GM18517 (cell line): ENCODE measurements around the gene RTN4.
A peak's percentile ranks its signal among the peaks of the same experiment; 100 is the strongest.
"Not testable (repeated sequence)": the region's sequence is repeated elsewhere in the genome, so short reads cannot be mapped to it uniquely, and the experiment has no call there.

ENCODE experiments used
- ATAC-seq: cut with Tn5 transposase; IDR thresholded peaks from one replicate; pipeline ENCODE4 v1.9.1; 2021; ENCODE audit warnings: mild to moderate bottlenecking, moderate library complexity; ENCODE audit not compliant: unreplicated experiment

RTN4 gene

GRCh38 chr2:55050100-55050994 lies at the start of gene RTN4:
Gene RTN4, minus strand, starts transcription at chr2:55050451. Its CDS starts 151 bp downstream, at chr2:55050300.
- ATAC-seq, result peak; percentile 79

GRCh38 chr2:55099493-55099877 lies 49.2 kb upstream of the RTN4 start:
- no peak for ATAC-seq

DNA sequence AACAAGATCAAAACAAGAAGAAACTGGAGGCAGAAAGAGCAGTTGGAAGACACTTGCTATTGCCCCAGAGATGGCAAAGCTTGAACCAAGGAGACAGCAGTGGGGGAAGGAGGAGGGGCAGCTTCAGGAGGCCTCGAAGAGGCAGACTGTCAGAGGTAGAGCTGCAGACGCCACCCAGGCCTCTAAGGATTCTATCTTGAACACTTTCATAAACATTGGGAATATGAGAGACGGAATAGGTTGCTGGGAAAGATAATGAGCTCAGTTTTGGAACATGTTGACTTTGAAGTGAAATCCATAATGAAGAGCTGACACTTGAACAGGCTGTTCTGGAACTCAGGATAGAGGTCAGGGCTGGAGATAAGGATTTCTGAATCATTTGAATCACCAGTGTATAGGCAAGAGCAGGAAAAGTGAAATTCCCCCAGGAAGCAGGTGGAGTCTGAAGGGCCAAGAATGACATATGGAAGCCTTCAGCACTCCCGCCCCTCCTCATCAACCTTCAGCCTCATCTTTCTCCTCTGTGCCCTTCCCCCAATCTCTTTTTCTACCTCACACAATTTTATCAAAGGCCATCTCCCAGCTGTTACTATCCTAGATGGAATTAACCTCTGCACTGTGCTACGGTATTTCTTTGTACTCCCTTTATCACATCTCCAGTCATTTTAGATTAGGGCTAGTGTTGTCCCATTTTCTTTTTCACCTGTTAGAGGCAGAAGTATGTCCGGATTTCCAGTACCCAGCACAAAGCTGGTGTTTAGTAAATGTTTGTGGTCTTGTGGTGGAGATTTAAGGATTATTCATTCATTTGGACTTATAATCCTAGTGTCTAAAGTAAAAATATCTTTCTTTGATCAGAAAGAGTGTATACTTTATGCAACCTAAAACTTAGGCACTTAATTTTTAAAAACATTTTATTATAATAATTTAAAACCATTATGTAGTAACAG lies 47.5 kb upstream of the RTN4 start:
- ATAC-seq, result no peak

DNA sequence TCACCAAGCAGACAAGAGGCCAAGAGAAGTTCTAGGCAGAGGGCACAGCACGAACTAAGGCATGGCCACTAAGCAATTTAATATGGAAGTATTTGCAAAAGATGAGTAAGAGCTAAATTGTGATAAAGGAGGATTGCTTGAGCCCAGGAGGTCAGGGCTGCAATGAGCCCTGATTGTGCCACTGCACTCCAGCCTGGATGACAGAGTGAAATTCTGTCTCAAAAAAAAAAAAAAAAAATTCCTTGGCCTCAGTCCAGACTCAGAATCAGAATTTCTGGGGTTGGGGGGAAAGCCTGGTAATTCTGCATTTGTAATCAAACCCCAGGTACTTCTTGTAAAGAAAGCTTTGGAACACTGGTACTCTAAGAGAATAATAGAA lies 46.8 kb upstream of the RTN4 start:
- ATAC-seq, result no peak

- ATAC-seq, result no peak
These were observed 46.3 kb upstream of the RTN4 start for GRCh38 chr2:55096586-55096985.

DNA sequence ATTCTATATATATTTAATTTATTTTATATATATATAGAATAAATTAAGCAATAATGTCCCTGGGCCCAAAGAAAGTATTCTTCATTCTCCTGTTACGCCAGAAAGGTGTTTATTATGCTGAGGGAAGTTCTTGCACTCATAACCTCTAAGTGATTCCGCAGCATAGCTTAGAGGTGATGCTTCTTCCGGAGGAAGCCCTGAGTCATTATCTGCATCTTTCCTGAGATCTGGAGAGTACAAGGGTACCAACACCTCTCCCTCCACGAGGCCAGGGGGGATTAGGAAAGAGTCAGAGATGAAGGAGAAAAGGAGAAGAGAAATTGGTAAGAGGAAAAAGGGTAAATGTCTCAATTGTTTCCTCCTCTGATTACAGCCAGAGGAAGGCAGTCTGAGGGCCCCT lies 43.1 kb upstream of the RTN4 start:
- ATAC-seq, result no peak

- ATAC-seq, result no peak
These were observed 42.2 kb upstream of the RTN4 start for GRCh38 chr2:55092439-55092838.

GRCh38 chr2:55091681-55092080 lies 41.4 kb upstream of the RTN4 start:
- ATAC-seq, result not testable (repeated sequence)

- no peak for ATAC-seq
These were observed 40.5 kb upstream of the RTN4 start for GRCh38 chr2:55090702-55091101.

DNA sequence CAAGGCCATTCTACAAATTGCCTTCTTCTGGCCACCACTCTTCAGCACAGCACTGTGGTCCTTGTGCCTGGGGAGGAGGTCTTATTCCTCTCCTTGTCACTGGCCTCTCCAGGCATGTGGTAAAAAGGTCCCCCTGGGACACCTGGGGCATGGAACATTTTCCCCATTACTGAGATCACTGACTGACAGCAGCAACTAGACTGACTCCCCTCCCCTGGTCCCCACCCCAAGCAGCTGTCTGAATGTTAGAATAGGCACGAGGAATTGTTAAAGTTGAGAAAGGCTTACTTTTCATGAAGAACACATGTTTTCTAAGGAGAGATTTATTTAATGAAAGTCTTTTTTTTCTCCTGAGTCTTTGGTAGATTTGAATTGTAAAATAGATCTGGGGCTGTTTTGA lies 39.5 kb upstream of the RTN4 start:
- no peak for ATAC-seq

DNA sequence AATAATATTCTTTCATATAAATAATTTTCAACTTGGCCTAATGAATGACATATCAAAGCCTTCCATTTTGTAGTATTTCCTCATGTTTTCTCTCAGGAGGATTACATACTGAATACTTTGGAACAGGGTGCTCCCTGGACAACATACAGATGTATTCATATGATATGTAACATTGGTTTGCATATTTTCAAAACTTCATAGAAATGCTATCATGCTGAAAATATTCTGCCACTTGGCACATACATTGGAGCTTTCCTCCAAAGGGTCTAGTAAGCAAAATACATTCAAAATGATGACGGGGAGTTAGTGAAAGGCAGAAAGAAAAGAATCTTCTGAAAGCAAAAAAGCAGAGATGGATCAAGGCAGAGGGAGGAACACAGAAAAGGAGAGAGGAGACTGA lies 38.1 kb upstream of the RTN4 start:
- ATAC-seq, result no peak

- no peak for ATAC-seq
These were observed 37.7 kb upstream of the RTN4 start for GRCh38 chr2:55087936-55088335.

- no peak for ATAC-seq
These were observed 37.2 kb upstream of the RTN4 start for GRCh38 chr2:55087501-55087900.

DNA sequence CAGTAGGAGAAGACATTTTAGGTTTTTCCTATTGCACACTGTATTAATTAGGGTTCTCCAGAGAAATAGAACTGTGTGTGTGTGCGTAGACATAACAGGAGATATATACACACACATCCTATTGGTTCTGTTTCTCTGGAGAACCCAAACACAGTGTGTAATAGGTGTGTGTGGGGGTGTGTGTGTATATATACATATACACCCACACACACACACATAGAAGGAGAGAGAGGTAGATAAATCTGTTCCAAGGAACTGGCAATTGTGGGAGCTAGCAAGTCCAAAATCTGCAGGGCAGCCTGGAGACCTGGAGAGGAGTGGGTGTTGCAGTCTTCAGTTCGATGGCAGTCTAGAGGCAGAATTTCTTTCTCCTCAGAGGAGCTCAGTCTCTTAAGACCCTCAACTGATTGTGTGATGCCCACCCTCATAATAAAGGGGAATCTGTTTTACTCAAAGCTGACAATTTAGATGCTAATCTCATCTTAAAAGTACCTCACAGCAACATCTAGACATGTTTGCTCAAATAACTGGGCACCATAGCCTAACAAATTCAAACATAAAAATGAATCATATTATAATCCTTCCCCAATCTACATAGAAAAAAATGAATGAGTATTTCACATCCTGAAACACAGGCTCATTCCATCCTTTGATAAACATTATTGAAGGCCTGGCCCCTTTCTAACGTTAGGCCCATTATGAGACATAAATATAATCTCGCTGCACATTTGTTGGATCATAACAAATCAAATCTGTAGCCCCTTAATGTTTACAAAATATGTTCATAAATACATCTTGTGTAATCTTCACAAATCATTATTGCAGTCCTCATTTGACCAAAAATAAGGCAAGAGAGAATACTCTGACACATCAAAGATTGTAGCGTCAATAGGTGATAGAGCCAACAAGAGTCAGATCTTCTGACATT lies 35.1 kb upstream of the RTN4 start:
- ATAC-seq, result no peak

DNA sequence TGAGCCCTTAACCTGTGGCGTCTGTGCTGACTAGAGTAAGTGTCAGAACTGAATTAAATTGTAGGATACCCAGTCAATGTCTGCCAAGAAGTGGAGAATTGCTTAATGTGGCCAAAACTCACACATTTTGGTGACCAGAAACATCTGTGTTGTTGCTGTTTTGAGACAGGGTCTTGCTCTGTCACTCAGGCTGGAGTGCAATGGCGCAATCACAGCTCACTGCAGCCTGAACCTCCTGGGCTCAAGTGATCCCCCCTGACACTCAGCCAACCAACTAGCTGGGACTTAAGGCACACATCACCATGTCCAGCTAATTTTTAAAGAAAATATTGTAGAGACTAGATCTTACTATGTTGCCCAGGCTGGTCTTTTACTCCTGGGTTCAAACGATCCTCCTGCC lies 34.4 kb upstream of the RTN4 start:
- no peak for ATAC-seq

- ATAC-seq, result no peak
These were observed 30.0 kb upstream of the RTN4 start for GRCh38 chr2:55080204-55080738.

- no peak for ATAC-seq
These were observed 28.7 kb upstream of the RTN4 start for GRCh38 chr2:55078956-55079355.

GRCh38 chr2:55076721-55077120 lies 26.5 kb upstream of the RTN4 start:
- no peak for ATAC-seq

DNA sequence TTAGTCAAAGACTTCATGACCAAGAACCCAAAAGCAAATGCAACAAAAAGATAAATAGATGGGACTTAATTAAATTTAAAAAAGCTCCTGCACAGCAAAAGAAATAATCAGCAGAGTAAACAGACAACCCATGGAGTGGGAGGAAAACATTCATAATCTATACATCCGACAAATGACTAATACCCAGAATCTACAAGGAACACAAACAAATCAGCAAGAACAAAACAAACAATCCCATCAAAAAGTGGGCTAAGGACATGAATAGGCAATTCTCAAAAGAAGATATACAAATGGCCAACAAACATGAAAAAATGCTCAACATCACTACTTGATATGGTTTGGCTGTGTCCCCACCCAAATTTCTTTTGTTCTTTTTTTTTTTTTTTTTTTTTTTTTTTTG lies 25.8 kb upstream of the RTN4 start:
- not testable (repeated sequence) for ATAC-seq
